Frontal cortex (tissue), 4 donors: Measurements from ENCODE around the gene PLOD2. TPM values are rescaled to one million over a fixed set of nuclear protein-coding genes. Genes with fewer than 3 reads are reported as not detected.

Experiments used
- DNase-seq, 2 donors: peaks; one replicate each; pipeline ENCODE4 v3.0.0; 2012; ENCODE audit warnings: low spot score in 2 of 2
- FAIRE-seq: peaks from 2 replicates; lab custom pipeline; 2012; peaks lifted over from hg19 to GRCh38; lab: Jason Lieb, UNC
- total RNA-seq: library from RNA; depleted of rRNA; stranded (reverse); fragments of >200 nt; gene quantifications from one replicate; pipeline ENCODE4 v1.2.3, GENCODE V29; 2014
- donor health status: control.
- donor health status: control.
- donor health status: control.

Gene PLOD2
- total RNA-seq, 1 donor from 2014 or later = 14.7 TPM

- DNase-seq = no peak
- no peak for FAIRE-seq
These were observed 93.9 kb downstream of the PLOD2 start for GRCh38 chr3:146067048-146067447.

DNA sequence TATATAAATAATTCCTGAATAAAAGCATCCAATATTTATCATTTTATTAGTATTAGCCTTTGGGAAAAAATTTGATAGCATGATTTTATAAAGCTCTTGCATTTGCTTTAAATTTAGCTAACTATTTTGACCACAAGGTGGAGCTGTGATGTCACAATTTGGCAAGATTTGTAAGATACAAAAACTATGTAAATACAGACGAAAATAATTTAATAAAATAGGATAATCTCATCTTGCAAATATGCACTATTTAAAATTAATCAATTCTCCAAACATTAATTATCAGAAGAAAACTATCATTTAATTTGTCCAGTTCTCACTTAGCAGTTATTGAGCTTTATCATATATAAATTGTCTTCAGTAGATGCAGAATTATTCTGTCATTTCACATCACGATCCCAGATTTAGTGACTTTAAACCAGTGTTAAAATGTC, 95.4 kb downstream of the PLOD2 start:
- no peak for DNase-seq

DNA sequence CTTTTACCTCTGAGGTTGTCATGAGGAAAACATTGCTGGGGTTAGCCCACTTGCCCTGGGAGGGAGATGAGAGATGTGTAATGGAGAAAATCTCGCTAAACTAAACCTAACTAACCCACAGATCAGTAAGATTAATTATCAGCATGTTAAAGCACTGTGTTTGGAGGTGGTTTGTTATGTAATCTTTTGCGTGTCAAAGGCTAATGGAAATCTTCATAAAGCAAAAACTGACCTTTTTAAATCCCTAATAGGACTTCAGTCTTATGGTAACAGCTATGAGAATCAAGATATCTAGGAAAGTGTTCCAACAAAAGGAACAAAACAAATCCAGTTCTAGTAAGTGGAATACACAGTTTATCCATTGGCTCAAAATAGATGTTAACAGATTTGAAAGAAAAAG, 102.7 kb downstream of the PLOD2 start:
- no peak for FAIRE-seq
- no peak for DNase-seq

More for the DNA sequence above, 95.4 kb downstream of the PLOD2 start:
- FAIRE-seq = peak; percentile 99

DNA sequence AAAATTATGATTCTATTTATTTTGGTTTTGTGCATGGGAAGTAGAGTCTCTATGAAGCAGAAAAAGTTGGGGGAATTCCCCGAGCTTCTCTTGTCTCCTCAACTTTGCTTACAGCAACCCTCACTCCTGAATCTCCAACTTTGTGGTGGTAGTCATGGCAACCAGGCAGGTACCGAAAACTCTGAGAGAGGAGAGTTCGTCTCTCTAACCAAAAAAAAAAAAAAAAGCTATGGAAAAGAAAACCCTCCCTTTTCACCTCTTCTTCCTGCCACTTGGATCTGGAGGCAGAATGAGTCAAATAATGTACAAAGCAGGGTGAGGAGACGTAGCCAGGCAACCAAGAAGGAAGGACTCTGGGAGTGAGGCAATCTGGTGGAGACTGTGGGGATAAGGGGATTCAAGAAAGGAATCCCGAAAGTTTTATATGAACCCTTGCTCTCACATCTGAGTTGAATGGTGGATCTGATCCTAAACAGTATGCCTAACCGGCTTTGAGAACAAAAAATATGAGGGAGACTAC, 108.1 kb downstream of the PLOD2 start:
- FAIRE-seq (no peak), DNase-seq (no peak)

DNA sequence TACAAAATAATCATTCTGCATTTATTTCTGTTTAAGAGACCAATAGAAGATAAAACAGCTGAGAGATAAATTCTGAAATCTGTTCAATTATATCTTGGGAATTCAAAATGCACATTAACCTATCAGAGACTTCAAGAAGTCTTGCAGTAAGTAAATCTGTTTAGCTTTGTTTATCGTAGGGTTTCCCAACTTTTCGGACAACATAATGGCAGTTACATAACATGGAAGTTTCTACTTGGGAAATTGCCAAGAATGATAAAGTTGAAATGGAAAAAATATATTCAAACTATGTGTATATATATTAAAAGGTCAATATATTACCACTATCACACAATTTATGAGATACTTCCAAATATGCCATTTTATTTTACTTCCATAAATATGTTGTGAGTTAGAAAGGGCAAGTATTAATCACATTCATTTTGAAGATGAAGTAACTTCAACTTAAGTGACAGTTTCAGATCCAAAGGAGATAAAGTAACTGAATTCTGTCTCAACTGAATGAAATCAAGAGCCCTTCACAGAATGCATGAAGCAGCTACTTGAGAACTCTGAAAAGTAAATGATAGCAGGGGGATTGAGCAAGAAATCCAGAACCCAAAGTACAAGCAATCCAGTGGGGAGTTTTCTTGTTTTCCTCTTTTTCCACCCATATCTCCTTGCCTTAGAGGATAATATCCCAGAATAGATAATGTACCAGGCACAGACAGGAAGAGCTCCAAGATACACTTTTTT, 108.8 kb downstream of the PLOD2 start:
- no peak for FAIRE-seq

GRCh38 chr3:146050691-146051090, 110.3 kb downstream of the PLOD2 start:
- DNase-seq (no peak), FAIRE-seq (no peak)

More for the DNA sequence above, 108.8 kb downstream of the PLOD2 start:
- no peak for DNase-seq

DNA sequence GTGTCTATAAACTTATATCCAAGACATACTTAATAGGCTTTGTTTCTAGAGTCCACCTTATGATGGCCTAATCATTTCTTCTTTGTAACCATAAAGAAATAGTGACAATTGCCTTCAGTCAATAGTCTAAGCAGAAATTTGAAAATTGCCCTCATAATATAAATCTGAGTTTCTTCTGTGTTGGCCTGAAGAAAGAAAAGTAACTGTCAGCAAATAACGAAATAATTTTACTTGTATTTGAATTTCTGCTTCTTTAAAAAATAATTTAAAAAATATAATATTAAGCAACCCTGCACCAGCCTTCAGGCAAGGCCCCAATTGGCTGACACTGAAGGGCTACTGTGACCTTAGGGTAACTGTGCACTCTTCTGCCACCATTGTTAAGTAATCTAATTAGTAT, 113.5 kb downstream of the PLOD2 start:
- DNase-seq (no peak), FAIRE-seq (no peak)

- FAIRE-seq (no peak), DNase-seq (no peak)
These were observed 116.9 kb downstream of the PLOD2 start for GRCh38 chr3:146044046-146044445.

DNA sequence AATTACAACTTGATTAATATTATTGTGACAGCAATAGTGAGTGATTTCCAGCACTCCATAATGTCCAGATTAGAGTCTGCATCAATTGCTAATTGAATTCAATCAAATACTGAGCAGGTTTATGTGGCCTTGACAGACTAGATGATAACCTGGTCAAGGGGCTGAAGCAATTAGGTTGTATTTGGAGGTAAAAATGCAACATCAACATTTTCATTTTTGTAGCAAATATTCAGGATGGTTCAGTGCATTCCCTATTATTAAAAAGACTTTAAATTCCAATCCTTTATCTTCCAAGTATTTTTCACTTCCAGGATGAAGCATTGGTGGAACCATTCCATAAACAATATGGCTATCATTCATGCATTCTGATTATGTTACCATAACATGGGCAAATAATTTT, 120.4 kb downstream of the PLOD2 start:
- DNase-seq (no peak), FAIRE-seq (no peak)

- no peak for FAIRE-seq
These were observed 123.3 kb downstream of the PLOD2 start for GRCh38 chr3:146037697-146038096.

GRCh38 chr3:146036281-146036680, 124.7 kb downstream of the PLOD2 start:
- DNase-seq = no peak
- no peak for FAIRE-seq

More at GRCh38 chr3:146037697-146038096, 123.3 kb downstream of the PLOD2 start:
- DNase-seq = no peak

DNA sequence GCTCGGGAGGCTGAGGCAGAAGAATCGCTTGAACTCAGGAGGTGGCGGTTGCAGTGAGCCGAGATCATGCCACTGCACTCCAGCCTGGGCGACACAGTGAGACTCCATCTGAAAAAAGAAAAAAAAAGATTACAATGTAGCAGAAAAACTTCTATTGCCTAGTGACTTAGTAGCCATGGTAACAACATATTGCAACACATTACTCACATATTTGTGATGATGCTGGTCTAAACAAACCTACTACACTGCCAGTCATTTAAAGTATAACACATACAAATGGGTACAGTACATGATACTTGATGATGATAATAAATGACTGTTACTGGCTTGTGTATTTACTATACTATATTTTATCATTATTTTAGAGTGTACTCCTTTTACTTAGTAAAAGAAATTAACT, 125.6 kb downstream of the PLOD2 start:
- no peak for FAIRE-seq
- no peak for DNase-seq

GRCh38 chr3:146033950-146034349, 127.0 kb downstream of the PLOD2 start:
- FAIRE-seq (no peak), DNase-seq (no peak)

DNA sequence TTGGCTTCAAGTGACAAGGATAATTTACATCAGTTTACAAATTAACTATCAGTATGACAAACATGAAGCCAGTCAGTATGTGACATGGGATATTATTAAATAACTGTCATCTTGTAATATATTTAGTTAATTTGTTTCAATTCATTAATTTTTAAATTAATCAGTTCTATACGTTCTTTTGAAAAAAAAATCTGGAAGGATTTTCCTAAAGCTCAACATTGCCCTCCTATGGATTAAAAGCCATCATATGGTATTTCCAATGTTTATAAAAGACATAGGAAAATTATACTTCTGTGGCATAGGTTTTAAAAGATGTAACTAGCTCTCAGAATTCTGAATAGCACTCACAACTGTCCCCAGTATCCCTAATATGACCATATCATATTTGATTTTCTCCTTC, 134.4 kb downstream of the PLOD2 start:
- FAIRE-seq = no peak
- DNase-seq = no peak

- DNase-seq (no peak), FAIRE-seq (no peak)
These were observed 136.7 kb downstream of the PLOD2 start for GRCh38 chr3:146024260-146024659.

DNA sequence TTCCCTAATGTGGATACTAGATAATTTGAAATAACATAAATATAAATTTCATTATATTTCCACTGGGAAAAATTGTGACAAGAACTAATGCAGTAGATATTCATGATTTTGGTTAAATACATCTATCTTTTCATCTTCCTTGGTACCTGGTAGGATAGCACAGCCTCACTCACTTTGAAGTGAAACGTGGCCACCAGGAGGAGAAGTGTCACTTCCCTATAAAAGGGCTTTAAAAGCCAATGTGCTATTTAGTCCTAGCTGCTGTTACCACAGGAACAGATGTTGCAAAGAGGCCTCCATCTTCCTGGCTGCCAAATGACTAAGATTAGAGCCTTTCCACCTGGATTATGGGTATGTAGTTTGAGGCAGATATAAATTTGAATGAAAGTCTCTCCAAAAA, 140.0 kb downstream of the PLOD2 start:
- DNase-seq (no peak), FAIRE-seq (no peak)

DNA sequence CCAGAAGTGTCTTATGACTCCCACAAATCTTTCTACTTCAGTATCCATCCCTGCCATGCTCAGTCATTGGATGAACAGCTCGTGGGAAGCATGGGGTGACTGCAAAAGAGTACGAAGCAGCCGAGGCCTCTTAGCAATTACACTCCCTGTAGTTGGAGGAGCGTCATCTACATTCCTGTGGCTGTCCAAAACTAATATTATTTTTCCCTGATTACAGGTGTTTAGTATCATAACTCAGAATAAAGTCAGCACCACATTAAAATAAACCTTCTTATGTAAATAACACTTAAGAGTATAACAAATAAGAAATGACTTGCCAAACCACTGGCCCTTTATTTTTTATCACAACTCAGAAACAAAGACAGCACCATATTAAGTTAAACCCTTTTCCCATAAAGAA, 141.5 kb downstream of the PLOD2 start:
- DNase-seq (no peak), FAIRE-seq (no peak)

Other genes with a start within 250 kb of the PLOD2 start
- 5.7 TPM for gene PLSCR4, start 89.9 kb upstream of the PLOD2 start, total RNA-seq